Stimulated activated CD4-positive, alpha-beta T cell treated with anti-CD3 and anti-CD28 coated beads, TNF-alpha, amount 100 ng/mL, for 1 hour (primary cell): ENCODE results near the gene KRTAP5-9.
"Not testable (repeated sequence)": the region's sequence is repeated elsewhere in the genome, so short reads cannot be mapped to it uniquely, and the experiment has no call there.

Experiments used
- DNase-seq, 3 donors: peaks; one replicate each; pipeline ENCODE4 v3.0.0-alpha.2; 2020; ENCODE audit warnings: low read depth in 3 of 3, low spot score in 1 of 3

The KRTAP5-9 gene

GRCh38 chr11:71548120-71548519 is at the start of gene KRTAP5-9:
KRTAP5-9 (plus strand) TSS chr11:71548420; CDS start chr11:71548658, 238 bp downstream.
- DNase-seq, result no peak

DNA sequence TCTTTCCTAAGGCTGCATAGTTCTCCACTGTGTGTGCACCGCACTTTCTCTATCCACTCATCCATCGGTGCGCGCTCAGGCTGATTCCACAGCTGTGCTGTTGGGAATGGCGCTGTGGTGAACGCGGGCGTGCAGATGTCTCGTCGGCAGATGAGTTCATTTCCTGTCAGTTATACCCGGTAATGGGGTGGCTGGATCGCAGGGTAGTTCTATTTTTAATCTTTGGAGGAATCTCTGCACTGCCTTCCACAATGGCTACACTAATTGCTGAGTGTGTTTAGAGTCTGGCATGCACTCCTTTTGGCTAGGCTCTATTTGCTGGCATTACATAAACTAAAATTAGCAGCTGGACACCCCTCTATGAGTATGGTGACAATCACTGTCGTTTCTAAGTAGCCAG is 49.1 kb upstream of the KRTAP5-9 start:
- no peak for DNase-seq

DNA sequence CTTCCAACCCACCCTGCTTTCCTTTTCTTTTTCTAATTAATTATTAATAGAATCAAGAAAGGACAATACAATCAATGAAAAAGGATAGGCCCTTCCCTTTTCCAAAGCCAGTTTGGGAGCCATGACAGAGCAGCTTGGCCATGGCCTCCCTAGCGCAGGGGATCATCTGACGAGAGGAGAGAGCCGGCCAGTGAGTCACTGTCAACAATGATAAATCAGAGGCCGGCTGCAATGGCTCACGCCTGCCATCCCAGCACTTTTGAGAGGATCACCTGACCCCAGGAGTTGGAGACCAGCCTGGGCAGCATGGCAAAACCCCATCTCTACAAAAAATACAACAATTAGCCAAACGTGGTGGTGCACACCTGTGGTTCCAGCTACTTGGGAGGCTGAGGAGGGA is 48.7 kb upstream of the KRTAP5-9 start:
- DNase-seq, result no peak

GRCh38 chr11:71500601-71501021 is 47.6 kb upstream of the KRTAP5-9 start:
- DNase-seq, result no peak

GRCh38 chr11:71501071-71501985 is 46.9 kb upstream of the KRTAP5-9 start:
- DNase-seq, result no peak

DNA sequence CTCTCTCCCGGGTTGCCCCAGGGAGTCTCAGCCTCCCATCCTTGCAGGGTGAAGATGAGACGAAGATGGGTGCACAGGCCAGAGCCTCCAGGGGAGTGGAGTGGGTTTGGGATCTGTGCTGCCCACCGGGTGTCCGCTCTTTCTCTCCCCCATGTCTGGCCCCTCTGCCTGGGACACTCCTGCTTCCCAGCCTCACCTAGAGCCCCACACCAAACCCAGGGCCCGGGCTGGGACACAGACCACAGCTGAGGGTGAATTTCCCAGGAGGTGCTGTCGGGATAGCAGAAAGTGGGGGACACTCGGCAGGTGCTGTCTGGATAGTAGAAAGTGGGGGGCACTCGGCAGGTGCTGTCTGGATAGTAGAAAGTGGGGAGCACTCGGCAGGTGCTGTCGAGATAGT is 46.2 kb upstream of the KRTAP5-9 start:
- no peak for DNase-seq

- DNase-seq, result no peak
These were observed 45.3 kb upstream of the KRTAP5-9 start for GRCh38 chr11:71502871-71503435.

GRCh38 chr11:71504531-71504930 is 43.7 kb upstream of the KRTAP5-9 start:
- DNase-seq, result no peak

DNA sequence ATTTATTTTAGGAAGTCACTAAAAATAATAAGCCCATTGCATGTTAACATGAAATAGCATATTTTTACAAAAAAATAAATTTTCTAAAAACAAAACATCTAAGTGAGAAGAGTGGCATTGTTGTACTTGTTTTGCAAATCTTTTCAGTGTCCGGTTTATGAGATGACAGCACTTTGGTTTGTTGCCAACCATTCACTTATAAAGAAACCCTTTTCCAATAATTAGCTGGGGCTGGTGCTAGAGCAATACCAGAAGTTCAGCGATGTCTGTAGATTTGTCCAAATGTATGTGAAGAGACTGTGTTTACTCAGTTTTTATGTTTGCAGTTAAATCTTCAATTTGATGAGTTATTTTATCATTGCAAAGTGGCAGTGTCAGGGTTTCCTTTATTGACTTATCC is 43.2 kb upstream of the KRTAP5-9 start:
- no peak for DNase-seq

GRCh38 chr11:71505781-71506180 is 42.4 kb upstream of the KRTAP5-9 start:
- no peak for DNase-seq

DNA sequence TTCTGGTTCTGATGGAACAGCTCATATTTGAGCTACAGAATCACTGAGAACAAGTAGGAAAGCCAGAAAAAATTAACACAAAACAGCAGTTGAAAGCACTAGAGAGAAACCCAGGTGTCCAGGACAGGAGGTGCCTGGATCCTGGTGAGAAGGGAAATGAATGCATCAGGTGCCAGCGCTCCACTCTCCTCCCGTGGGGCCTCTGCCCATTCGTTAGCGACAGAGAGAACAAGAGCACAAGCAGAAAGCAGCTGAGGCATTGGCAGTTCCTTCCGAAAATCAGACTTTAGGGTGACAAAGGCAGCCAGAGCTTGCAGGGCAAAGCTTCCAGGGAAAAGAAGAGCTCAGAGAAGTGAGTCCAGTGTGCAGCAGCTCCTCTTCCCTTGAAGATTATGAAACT is 41.1 kb upstream of the KRTAP5-9 start:
- no peak for DNase-seq

GRCh38 chr11:71518506-71519471 is 29.4 kb upstream of the KRTAP5-9 start:
- no peak for DNase-seq

GRCh38 chr11:71519546-71519945 is 28.7 kb upstream of the KRTAP5-9 start:
- DNase-seq, result no peak

GRCh38 chr11:71525188-71525937 is 22.9 kb upstream of the KRTAP5-9 start:
- DNase-seq, result no peak

- DNase-seq, result no peak
These were observed 22.2 kb upstream of the KRTAP5-9 start for GRCh38 chr11:71525938-71526495.

- not testable (repeated sequence) for DNase-seq
These were observed 21.2 kb upstream of the KRTAP5-9 start, which contains the start of gene KRTAP5-7 for GRCh38 chr11:71526796-71527575. KRTAP5-7 (plus strand) TSS chr11:71527267; CDS start chr11:71527301, 34 bp downstream.

DNA sequence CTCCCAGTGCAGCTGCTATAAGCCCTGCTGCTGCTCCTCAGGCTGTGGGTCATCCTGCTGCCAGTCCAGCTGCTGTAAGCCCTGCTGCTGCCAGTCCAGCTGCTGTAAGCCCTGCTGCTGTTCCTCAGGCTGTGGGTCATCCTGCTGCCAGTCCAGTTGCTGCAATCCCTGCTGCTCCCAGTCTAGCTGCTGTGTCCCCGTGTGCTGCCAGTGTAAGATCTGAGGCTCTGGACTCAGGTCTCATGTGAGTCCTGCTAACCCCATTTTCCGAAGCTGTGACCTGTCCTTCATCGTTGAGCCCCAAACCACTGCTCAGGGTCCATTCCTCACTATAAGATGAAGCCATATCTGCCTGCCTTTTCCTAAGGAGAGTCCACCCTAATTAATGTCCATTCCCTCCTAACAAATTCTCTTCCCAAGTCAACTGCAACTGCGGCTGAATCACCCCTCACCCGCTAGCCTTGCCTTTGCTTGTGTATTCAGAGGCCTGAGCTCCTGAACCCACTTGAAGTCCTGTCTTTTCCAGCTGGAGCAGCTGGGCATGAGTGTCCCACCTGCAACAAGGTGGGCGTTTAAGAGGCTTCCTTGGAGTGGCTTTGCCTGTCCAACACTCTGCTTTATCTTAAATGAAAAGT is 20.5 kb upstream of the KRTAP5-9 start:
- no peak for DNase-seq

DNA sequence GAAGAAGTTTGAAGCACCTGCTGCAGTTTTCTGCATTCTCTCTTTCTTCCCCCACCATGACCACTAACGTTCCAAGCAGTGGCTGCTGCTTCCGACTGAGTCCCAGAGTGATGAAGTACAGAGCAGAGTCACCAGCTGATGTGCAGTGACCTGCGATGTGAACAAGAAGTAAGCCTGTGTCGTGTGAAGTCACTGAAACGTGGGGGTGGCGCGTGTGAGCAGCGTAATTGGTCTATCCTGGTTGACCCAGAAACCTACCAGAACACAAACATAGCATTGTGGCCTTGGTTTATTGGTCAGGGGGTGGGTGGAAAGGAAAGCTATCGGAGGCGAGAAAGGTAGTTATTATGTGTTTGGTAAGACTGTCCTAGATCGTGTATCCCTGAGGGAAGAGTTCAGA is 17.6 kb upstream of the KRTAP5-9 start:
- DNase-seq, result no peak

GRCh38 chr11:71532036-71532610 is 16.1 kb upstream of the KRTAP5-9 start:
- DNase-seq, result no peak
